Stomach (tissue), 4 donors: Measurements from ENCODE around the gene CD58.
"Not testable (repeated sequence)": the region's sequence is repeated elsewhere in the genome, so short reads cannot be mapped to it uniquely, and the experiment has no call there.

Experiments used
- POLR2A ChIP-seq, 4 donors: fragments of 450-650 bp; IDR thresholded peaks; one replicate each; pipeline ENCODE4 v1.6.1; 2016; ENCODE audit warnings: antibody characterized with exemption in 4 of 4, control low read depth in 2 of 4, mild to moderate bottlenecking in 1 of 4, moderate library complexity in 1 of 4
- TF ChIP-seq, protein P1 (sequence below), 7 experiments: fragments of 450-650 bp in 4 of 7; fragments of 200-600 bp in 3 of 7; sonication (generic) in 3 of 7; IDR thresholded peaks; one replicate each; pipeline ENCODE4 v1.5.1; 2016 to 2019; ENCODE audit warnings: antibody characterized with exemption in 7 of 7, control low read depth in 2 of 7, mild to moderate bottlenecking in 1 of 7

DNA sequence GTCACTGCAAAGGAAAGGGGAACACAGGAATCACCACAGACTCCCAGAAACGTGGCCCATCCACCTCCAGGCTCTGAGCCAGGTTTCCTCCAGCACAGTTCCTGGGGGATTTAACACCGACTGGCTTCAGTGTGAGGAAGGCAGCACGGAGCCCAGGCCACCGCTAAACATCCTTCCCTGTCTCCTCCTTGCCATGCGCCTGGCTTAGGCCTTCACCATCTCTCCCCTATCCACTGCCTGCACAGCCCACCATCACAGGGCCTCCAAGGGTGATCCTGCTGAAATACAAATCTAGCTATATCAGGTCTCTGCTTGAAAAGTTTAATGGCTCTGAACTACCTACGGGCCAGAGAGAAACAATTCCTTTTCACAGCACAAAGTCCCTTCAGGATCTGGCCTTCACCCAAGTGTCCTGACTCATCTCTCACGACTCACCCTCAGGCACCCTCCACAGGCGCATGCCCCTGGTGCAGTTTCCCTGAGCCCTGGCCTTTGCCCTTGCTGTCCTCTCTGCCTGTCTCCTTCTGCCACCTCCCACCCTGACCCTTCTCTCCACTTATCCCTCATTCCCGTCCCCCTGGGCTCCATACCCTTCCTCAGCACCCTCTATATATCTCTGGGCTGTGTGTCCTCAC is 18.4 kb upstream of the CD58 start:
- TF ChIP-seq, protein P1, sequence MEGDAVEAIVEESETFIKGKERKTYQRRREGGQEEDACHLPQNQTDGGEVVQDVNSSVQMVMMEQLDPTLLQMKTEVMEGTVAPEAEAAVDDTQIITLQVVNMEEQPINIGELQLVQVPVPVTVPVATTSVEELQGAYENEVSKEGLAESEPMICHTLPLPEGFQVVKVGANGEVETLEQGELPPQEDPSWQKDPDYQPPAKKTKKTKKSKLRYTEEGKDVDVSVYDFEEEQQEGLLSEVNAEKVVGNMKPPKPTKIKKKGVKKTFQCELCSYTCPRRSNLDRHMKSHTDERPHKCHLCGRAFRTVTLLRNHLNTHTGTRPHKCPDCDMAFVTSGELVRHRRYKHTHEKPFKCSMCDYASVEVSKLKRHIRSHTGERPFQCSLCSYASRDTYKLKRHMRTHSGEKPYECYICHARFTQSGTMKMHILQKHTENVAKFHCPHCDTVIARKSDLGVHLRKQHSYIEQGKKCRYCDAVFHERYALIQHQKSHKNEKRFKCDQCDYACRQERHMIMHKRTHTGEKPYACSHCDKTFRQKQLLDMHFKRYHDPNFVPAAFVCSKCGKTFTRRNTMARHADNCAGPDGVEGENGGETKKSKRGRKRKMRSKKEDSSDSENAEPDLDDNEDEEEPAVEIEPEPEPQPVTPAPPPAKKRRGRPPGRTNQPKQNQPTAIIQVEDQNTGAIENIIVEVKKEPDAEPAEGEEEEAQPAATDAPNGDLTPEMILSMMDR (IDR thresholded peaks at IDR 0.05) = not testable (repeated sequence)
- not testable (repeated sequence) for TF ChIP-seq POLR2A (IDR thresholded peaks at IDR 0.05)
